ENCODE measurements around the gene MBNL2. TPM values are rescaled to one million over a fixed set of nuclear protein-coding genes. Genes with fewer than 3 reads are reported as not detected.
A peak's percentile ranks its signal among the peaks of the same experiment; 100 is the strongest.

Gene MBNL2
- total RNA-seq, 1 experiment from 2014 or later: 0.17 TPM

GRCh38 chr13:97433727-97434396 lies 211.7 kb downstream of the MBNL2 start, which contains the start of gene RAP2A:
Gene RAP2A, plus strand, starts transcription at chr13:97434169. Its CDS starts 302 bp downstream, at chr13:97434471.
- H3K27me3 ChIP-seq (ENCODE audit: insufficient read depth, low read length): no peaks in the 10 kb centered on the region
- no peak for TF ChIP-seq CTCF (conservative IDR thresholded peaks at IDR 0.05)
- no peak within 1 kb of the TSS for H2BK120ac ChIP-seq (ENCODE audit: low read depth, low read length, poor library complexity, severe bottlenecking)
- H3K27ac ChIP-seq (ENCODE audit: insufficient read length, low read depth, low read length): peak within 1 kb of the TSS; percentile 85
- no peaks in the 10 kb centered on the region for H4K20me1 ChIP-seq (ENCODE audit: control insufficient read depth, insufficient read depth, insufficient read length)
- H4K8ac ChIP-seq (replicated peaks; ENCODE audit: insufficient read length, low read depth, low read length): no peak within 1 kb of the TSS
- H3T11ph ChIP-seq (ENCODE audit: low read length): no peak within 1 kb of the TSS
- H3K4me1 Mint-ChIP-seq: peaks cover 28 to 29% of the 10 kb centered on the region in 2 experiments
- peak within 1 kb of the TSS; percentile 98 for H3K14ac ChIP-seq (ENCODE audit: insufficient read depth, low read length)
- H3K9me3 ChIP-seq (ENCODE audit: control insufficient read depth, low read depth, low read length): no peaks in the 10 kb centered on the region
- no peaks in the 10 kb centered on the region for H3K27me3 Mint-ChIP-seq (ENCODE audit: low read depth)
- H3K23me2 ChIP-seq (ENCODE audit: insufficient read length, low read depth, low read length, poor library complexity, severe bottlenecking): peaks cover 10% of the 10 kb centered on the region
- no CpG with 5 or more reads among the region's 94 CpGs for WGBS (ENCODE audit: extremely low coverage, insufficient read length, low lambda C conversion rate)
- H3K27ac Mint-ChIP-seq: peak within 1 kb of the TSS; percentile 99 to 100 (median 99)
- no peaks in the 10 kb centered on the region; a peak in 1 of 5 replicates for H3K9me3 Mint-ChIP-seq
- no peak within 1 kb of the TSS; the same call in 1 of the 2 replicates for H3K4ac ChIP-seq (ENCODE audit: low read depth, low read length)
- no peak within 1 kb of the TSS for H2BK5ac ChIP-seq (ENCODE audit: insufficient read length, low read length)
- H3K36me3 Mint-ChIP-seq (ENCODE audit: insufficient read depth in 1 of 3, low read depth in 3 of 3): peaks cover 2 to 7% (median 4%) of the 10 kb centered on the region in 3 experiments; a peak in 5 of 7 replicates
- no peak within 1 kb of the TSS for H4K5ac ChIP-seq (ENCODE audit: insufficient read length, low read depth, low read length)
- H2BK12ac ChIP-seq (ENCODE audit: insufficient read length, low read depth, low read length): no peak within 1 kb of the TSS
- peak within 1 kb of the TSS; percentile 97 for H3K4me2 ChIP-seq (ENCODE audit: insufficient read depth, insufficient read length, low read length)
- H3K79me1 ChIP-seq (ENCODE audit: insufficient read depth, low read depth, low read length, poor library complexity, severe bottlenecking): no peaks in the 10 kb centered on the region
- no peak within 1 kb of the TSS for H3K56ac ChIP-seq (ENCODE audit: insufficient read length, low read depth, low read length)
- H2AFZ ChIP-seq (ENCODE audit: low read length): peak within 1 kb of the TSS; percentile 49
- peak within 1 kb of the TSS; percentile 92 for H3K18ac ChIP-seq (ENCODE audit: insufficient read length, low read depth, low read length)
- no peak within 1 kb of the TSS for H3K23ac ChIP-seq (ENCODE audit: insufficient read length, low read depth, low read length)
- H3K4me3 Mint-ChIP-seq: peak within 1 kb of the TSS; percentile 94 to 99
- H2BK20ac ChIP-seq (ENCODE audit: low read depth, low read length, poor library complexity, severe bottlenecking): no peak within 1 kb of the TSS
- peak; percentile 92 for DNase-seq
- H3K9ac ChIP-seq (ENCODE audit: extremely low read depth, insufficient read length, low read length): peak within 1 kb of the TSS; percentile 95
- peaks cover 5% of the 10 kb centered on the region; the same call in 1 of the 2 replicates for H3K79me2 ChIP-seq (ENCODE audit: insufficient read depth, low read length)
- H2BK15ac ChIP-seq (ENCODE audit: low read depth, low read length): no peak within 1 kb of the TSS; the same call in 1 of the 2 replicates
- peaks cover 6% of the 10 kb centered on the region for H3K4me1 ChIP-seq (ENCODE audit: insufficient read depth, low read length)
- H2AK5ac ChIP-seq (ENCODE audit: insufficient read length, low read length): no peak within 1 kb of the TSS
- H4K91ac ChIP-seq (ENCODE audit: insufficient read length, low read depth, low read length): no peak within 1 kb of the TSS

All from H9 (cell line).